Epithelial cell of proximal tubule (primary cell): ENCODE measurements around the gene IGSF9B. TPM values are rescaled to one million over a fixed set of nuclear protein-coding genes. Genes with fewer than 3 reads are reported as not detected.

Source experiments
- DNase-seq: peaks from one replicate; pipeline ENCODE4 v3.0.0-alpha.2; 2011; ENCODE audit warnings: low read depth
- H3K4me3 ChIP-seq: 2 replicates; pipeline ENCODE4 v1.5.1; 2011; ENCODE audit warnings: low read depth, mild to moderate bottlenecking, low read length
- CTCF ChIP-seq: conservative IDR thresholded peaks from 2 replicates; pipeline ENCODE4 v1.5.1; 2012; ENCODE audit warnings: low read depth, mild to moderate bottlenecking, low read length
- total RNA-seq: library from RNA; depleted of rRNA; stranded (reverse); fragments of >200 nt; gene quantifications from 2 replicates; pipeline ENCODE4 v1.2.3, GENCODE V29; 2015

IGSF9B gene
- total RNA-seq, 1 donor from 2014 or later, result 1.0 TPM

DNA sequence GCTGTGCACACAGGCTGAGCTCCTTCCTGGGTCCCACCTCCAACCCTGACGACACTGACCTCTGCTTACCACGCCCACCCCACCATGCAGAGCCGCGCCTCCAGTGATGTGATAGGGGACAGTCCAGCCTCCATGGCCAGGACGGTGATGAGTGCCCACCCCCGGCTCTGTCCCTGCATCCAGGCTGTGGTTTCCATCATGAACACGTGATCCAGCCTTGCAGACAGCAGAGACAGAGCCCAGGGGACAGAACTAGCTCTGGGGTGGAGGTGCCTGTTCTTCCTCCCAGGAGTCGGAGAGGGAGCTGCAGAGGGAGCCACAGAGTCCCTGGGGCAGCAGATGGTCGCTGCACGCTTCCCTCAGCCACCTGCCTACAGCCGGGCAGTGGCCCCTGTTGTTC, 42.6 kb upstream of the IGSF9B start:
- TF ChIP-seq CTCF, result no peak
- H3K4me3 ChIP-seq, result no peak overlapping the region
- no peak for DNase-seq

- DNase-seq, result no peak
- no peak for TF ChIP-seq CTCF
- no peak overlapping the region for H3K4me3 ChIP-seq
Measured at GRCh38 chr11:133997554-133997953, 40.8 kb upstream of the IGSF9B start.

DNA sequence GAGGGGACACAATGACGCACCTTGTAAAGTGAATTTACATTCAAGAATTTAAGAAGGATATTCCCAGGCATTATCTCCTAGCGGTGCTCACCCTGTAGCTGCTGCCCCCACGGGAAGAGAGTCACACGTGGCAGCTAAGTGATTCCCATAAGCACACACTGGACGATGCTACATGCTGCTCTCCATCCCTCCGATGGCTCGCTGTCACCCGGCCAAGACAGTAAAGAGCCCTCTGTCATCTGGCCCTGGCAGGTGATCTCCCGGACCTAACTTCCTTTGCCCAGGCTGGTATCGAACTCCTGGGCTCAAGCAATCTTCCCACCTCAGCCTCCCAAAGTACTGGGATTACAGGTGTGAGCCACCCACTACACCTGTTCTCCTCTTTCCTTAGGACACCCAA, 39.9 kb upstream of the IGSF9B start:
- no peak for DNase-seq
- TF ChIP-seq CTCF, result no peak

DNA sequence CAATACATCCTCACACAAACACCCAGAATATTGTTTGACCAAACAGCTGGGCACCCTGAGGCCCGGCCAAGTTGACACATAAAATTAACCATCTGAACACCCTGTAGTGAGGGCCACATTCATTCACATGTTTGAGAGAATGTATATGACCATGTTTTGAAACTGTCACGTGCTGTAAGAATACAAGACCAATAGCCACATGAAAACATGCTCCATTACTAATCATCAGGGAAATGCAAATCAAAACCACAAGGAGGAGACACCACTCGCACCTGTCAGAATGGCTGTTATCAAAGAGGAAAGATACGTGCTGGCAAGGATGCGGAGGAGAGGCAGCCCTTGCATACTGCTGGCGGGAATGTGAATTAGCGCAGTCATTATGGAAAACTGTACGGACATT, 38.3 kb upstream of the IGSF9B start:
- TF ChIP-seq CTCF, result no peak
- no peak overlapping the region for H3K4me3 ChIP-seq
- no peak for DNase-seq

More for the DNA sequence above, 39.9 kb upstream of the IGSF9B start:
- H3K4me3 ChIP-seq, result no peak overlapping the region

DNA sequence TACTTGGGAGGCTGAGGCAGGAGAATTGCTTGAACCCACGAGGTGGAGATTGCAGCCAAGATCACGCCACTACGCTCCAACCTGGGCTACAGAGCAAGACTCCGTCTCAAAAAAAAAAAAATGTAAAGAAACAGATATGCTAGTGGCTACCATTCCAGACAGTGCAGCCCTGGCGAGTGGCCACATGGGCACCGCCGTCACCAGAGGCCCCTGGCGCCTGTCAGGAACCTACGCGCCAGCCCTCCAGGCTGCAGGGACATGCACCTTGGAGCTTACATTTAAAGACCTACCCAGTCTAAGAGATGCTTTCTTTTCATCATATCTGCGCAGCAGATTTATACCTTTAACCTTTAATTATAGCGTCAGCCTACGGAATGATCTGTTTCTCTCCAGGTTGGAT, 37.2 kb upstream of the IGSF9B start:
- no peak for DNase-seq
- TF ChIP-seq CTCF, result no peak
- no peak overlapping the region for H3K4me3 ChIP-seq

- DNase-seq, result no peak
- no peak overlapping the region for H3K4me3 ChIP-seq
- TF ChIP-seq CTCF, result no peak
Measured at GRCh38 chr11:133993107-133993506, 36.3 kb upstream of the IGSF9B start.

DNA sequence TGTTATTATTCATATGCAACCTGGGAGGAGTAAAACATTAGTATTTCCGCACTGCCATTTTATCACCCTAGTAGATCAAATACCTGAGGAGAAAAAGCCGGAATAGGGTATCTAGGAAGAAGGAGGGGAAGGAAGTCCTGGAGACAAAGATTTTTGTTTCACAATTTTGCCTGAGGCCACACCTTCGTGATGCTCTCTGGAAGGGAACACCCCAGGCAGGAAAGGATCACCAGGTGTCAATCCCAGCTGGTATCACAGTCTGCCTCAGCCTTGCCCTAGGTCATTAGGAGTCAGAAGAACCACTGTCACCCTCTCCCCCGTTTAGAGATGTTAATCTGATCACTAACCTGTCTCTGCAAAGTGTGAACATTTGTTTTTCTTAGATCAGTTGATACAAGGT, 35.4 kb upstream of the IGSF9B start:
- no peak overlapping the region for H3K4me3 ChIP-seq
- DNase-seq, result no peak
- no peak for TF ChIP-seq CTCF
